Nephron (organoid): ENCODE measurements around the gene PYHIN1.

Experiments used
- H3K27ac Mint-ChIP-seq, 3 experiments: 2 replicates each; pipeline ENCODE4 v1.8.0; 2020; ENCODE audit warnings: mixed read lengths in 3 of 3, mild to moderate bottlenecking in 2 of 3, moderate library complexity in 1 of 3
- H3K27me3 Mint-ChIP-seq: 2 replicates; pipeline ENCODE4 v1.8.0; 2021; ENCODE audit warnings: low read depth, mild to moderate bottlenecking, moderate library complexity, mixed read lengths
- H3K36me3 Mint-ChIP-seq: 2 replicates; pipeline ENCODE4 v1.8.0; 2020; ENCODE audit warnings: low read depth, mixed read lengths
- H3K4me1 Mint-ChIP-seq: 2 replicates; pipeline ENCODE4 v1.8.0; 2020; ENCODE audit warnings: mixed read lengths
- H3K4me3 Mint-ChIP-seq, 3 experiments: 2 replicates each; pipeline ENCODE4 v1.8.0; 2020; ENCODE audit warnings: mild to moderate bottlenecking in 3 of 3, mixed read lengths in 3 of 3, moderate library complexity in 2 of 3
- H3K9me3 Mint-ChIP-seq: 2 replicates; pipeline ENCODE4 v1.8.0; 2020; ENCODE audit warnings: mixed read lengths
- CTCF ChIP-seq, 3 experiments: fragments of 200-600 bp; sonication (generic); IDR thresholded peaks; one replicate each; pipeline ENCODE4 v1.5.0; 2021; ENCODE audit warnings: antibody characterized with exemption in 3 of 3; ENCODE audit not compliant: unreplicated experiment in 3 of 3

Gene PYHIN1

GRCh38 chr1:158998037-158998780 is 66.9 kb downstream of the PYHIN1 start:
- H3K27me3 Mint-ChIP-seq = no peaks in the 10 kb centered on the region
- TF ChIP-seq CTCF (IDR thresholded peaks at IDR 0.05; ENCODE audit: unreplicated experiment in 3 of 3) = no peak
- H3K27ac Mint-ChIP-seq = peak overlapping the region; percentile 98 to 99 (median 99)
- no peaks in the 10 kb centered on the region for H3K36me3 Mint-ChIP-seq
- peak overlapping the region; percentile 81 to 85 (median 83) for H3K4me3 Mint-ChIP-seq
- peaks cover 11% of the 10 kb centered on the region for H3K4me1 Mint-ChIP-seq
- no peaks in the 10 kb centered on the region for H3K9me3 Mint-ChIP-seq

- H3K9me3 Mint-ChIP-seq = no peaks in the 10 kb centered on the region
- TF ChIP-seq CTCF (IDR thresholded peaks at IDR 0.05; ENCODE audit: unreplicated experiment in 3 of 3) = peak; percentile 95 to 99 (median 97)
- H3K4me3 Mint-ChIP-seq = peak overlapping the region; percentile 81 to 85 (median 83)
- H3K36me3 Mint-ChIP-seq = no peaks in the 10 kb centered on the region
- H3K4me1 Mint-ChIP-seq = peaks cover 11% of the 10 kb centered on the region
- no peaks in the 10 kb centered on the region for H3K27me3 Mint-ChIP-seq
- H3K27ac Mint-ChIP-seq = peak overlapping the region; percentile 98 to 99 (median 99)
Observed at GRCh38 chr1:158998781-158999161, 67.4 kb downstream of the PYHIN1 start.

- H3K4me1 Mint-ChIP-seq = peaks cover 12% of the 10 kb centered on the region
- no peaks in the 10 kb centered on the region for H3K36me3 Mint-ChIP-seq
- H3K4me3 Mint-ChIP-seq = peak overlapping the region; percentile 81 to 85 (median 83)
- H3K27me3 Mint-ChIP-seq = no peaks in the 10 kb centered on the region
- TF ChIP-seq CTCF (IDR thresholded peaks at IDR 0.05; ENCODE audit: unreplicated experiment in 3 of 3) = no peak
- peak overlapping the region; percentile 98 to 99 (median 99) for H3K27ac Mint-ChIP-seq
- H3K9me3 Mint-ChIP-seq = no peaks in the 10 kb centered on the region
Observed at GRCh38 chr1:158999316-159000069, 68.1 kb downstream of the PYHIN1 start.

- Mint-ChIP-seq H3K27me3 (no peaks in the 10 kb centered on the region), H3K36me3 (no peaks in the 10 kb centered on the region), H3K9me3 (no peaks in the 10 kb centered on the region), H3K27ac (peak overlapping the region; percentile 98 to 99 (median 99)), H3K4me3 (peak overlapping the region; percentile 81 to 85 (median 83)), H3K4me1 (peaks cover 16% of the 10 kb centered on the region)
- no peak for TF ChIP-seq CTCF (IDR thresholded peaks at IDR 0.05; ENCODE audit: unreplicated experiment in 3 of 3)
Observed at GRCh38 chr1:159000070-159000409, 68.7 kb downstream of the PYHIN1 start.

GRCh38 chr1:159000625-159001024 is 69.3 kb downstream of the PYHIN1 start:
- Mint-ChIP-seq H3K4me3 (peak overlapping the region; percentile 81 to 85 (median 83)), H3K27ac (peak overlapping the region; percentile 98 to 99 (median 99)), H3K9me3 (no peaks in the 10 kb centered on the region), H3K27me3 (no peaks in the 10 kb centered on the region), H3K4me1 (peaks cover 21% of the 10 kb centered on the region), H3K36me3 (no peaks in the 10 kb centered on the region)
- no peak for TF ChIP-seq CTCF (IDR thresholded peaks at IDR 0.05; ENCODE audit: unreplicated experiment in 3 of 3)
